ENCODE measurements around the gene KRTAP3-2. TPM values are rescaled to one million over a fixed set of nuclear protein-coding genes. Genes with fewer than 3 reads are reported as not detected.

Gene KRTAP3-2
- total RNA-seq (2022; extraction: Qiagen RNA extraction): 0.20 to 0.42 TPM (median 0.34 TPM) in 5 replicates

GRCh38 chr17:40999563-40999962 is at the start of gene KRTAP3-2:
Gene KRTAP3-2 (minus strand): TSS chr17:40999906. CDS start chr17:40999853, 53 bp downstream.

GRCh38 chr17:41046735-41047465 is 47.2 kb upstream of the KRTAP3-2 start, which contains the start of gene KRTAP2-1:
Gene KRTAP2-1 (minus strand): TSS chr17:41047316. CDS start chr17:41047267, 49 bp downstream.

GRCh38 chr17:41040783-41041571 is 41.3 kb upstream of the KRTAP3-2 start, which contains the start of gene KRTAP1-1:
Gene KRTAP1-1 (minus strand): TSS chr17:41041450. CDS start chr17:41041397, 53 bp downstream.

GRCh38 chr17:41034346-41034935 is 34.7 kb upstream of the KRTAP3-2 start, which contains the start of gene KRTAP1-3:
Gene KRTAP1-3 (minus strand): TSS chr17:41034874. CDS start chr17:41034821, 53 bp downstream.

GRCh38 chr17:41029633-41030245 is 30.0 kb upstream of the KRTAP3-2 start, which contains the start of gene KRTAP1-4:
Gene KRTAP1-4 (minus strand): TSS chr17:41030195. CDS start chr17:41030078, 117 bp downstream.

GRCh38 chr17:41026715-41027471 is 27.2 kb upstream of the KRTAP3-2 start, which contains the start of gene KRTAP1-5:
Gene KRTAP1-5 (minus strand): TSS chr17:41027208. CDS start chr17:41027155, 53 bp downstream.

GRCh38 chr17:41008811-41009210 is 9.1 kb upstream of the KRTAP3-2 start, which contains the start of gene KRTAP3-1:
Gene KRTAP3-1 (minus strand): TSS chr17:41009128. CDS start chr17:41009074, 54 bp downstream.

GRCh38 chr17:40993839-40994238 is 5.9 kb downstream of the KRTAP3-2 start, which contains the start of gene KRTAP3-3:
Gene KRTAP3-3 (minus strand): TSS chr17:40994164. CDS start chr17:40994097, 67 bp downstream.

GRCh38 chr17:40984226-40984625 is 15.5 kb downstream of the KRTAP3-2 start, which contains the start of gene KRT40:
Gene KRT40 (minus strand): TSS chr17:40984326. CDS start chr17:40984273, 53 bp downstream.

GRCh38 chr17:40966848-40967247 is 32.9 kb downstream of the KRTAP3-2 start, which contains the start of gene KRT39:
Gene KRT39 (minus strand): TSS chr17:40966948. CDS start chr17:40966856, 92 bp downstream.

Other genes with a start within 250 kb of the KRTAP3-2 start
- not detected in 5 replicates for gene KRT25, start 244.6 kb downstream of the KRTAP3-2 start, total RNA-seq (2022; extraction: Qiagen RNA extraction)
- not detected in 5 replicates for gene KRT26, start 227.7 kb downstream of the KRTAP3-2 start, total RNA-seq (2022; extraction: Qiagen RNA extraction)
- not detected in 5 replicates for gene KRT27, start 217.4 kb downstream of the KRTAP3-2 start, total RNA-seq (2022; extraction: Qiagen RNA extraction)
- gene KRT28, start 199.9 kb downstream of the KRTAP3-2 start, total RNA-seq (2022; extraction: Qiagen RNA extraction): not detected in 5 replicates
- gene KRT10, start 177.3 kb downstream of the KRTAP3-2 start, total RNA-seq (2022; extraction: Qiagen RNA extraction): 79.3 to 132 TPM (median 110 TPM) in 5 replicates
- not detected in 5 replicates for gene KRT12, start 132.7 kb downstream of the KRTAP3-2 start, total RNA-seq (2022; extraction: Qiagen RNA extraction)
- gene KRT20, start 114.7 kb downstream of the KRTAP3-2 start, total RNA-seq (2022; extraction: Qiagen RNA extraction): 0.18 to 0.28 TPM (median 0.26 TPM) in 5 replicates
- 0.08 to 0.14 TPM (median 0.10 TPM) in 3 of 5 replicates, not detected in the others for gene KRT23, start 62.3 kb downstream of the KRTAP3-2 start, total RNA-seq (2022; extraction: Qiagen RNA extraction)
- gene KRT39, start 33.0 kb downstream of the KRTAP3-2 start, total RNA-seq (2022; extraction: Qiagen RNA extraction): not detected in 5 replicates
- not detected in 5 replicates for gene KRT40, start 15.6 kb downstream of the KRTAP3-2 start, total RNA-seq (2022; extraction: Qiagen RNA extraction)
- not detected in 5 replicates for gene KRTAP3-3, start 5.7 kb downstream of the KRTAP3-2 start, total RNA-seq (2022; extraction: Qiagen RNA extraction)
- gene KRTAP3-1, start 9.2 kb upstream of the KRTAP3-2 start, total RNA-seq (2022; extraction: Qiagen RNA extraction): 0.18 TPM in 1 of 5 replicates, not detected in the others
- gene KRTAP1-5, start 27.3 kb upstream of the KRTAP3-2 start, total RNA-seq (2022; extraction: Qiagen RNA extraction): not detected in 5 replicates
- gene KRTAP1-4, start 30.3 kb upstream of the KRTAP3-2 start, total RNA-seq (2022; extraction: Qiagen RNA extraction): not detected in 5 replicates
- not detected in 5 replicates for gene KRTAP1-3, start 35.0 kb upstream of the KRTAP3-2 start, total RNA-seq (2022; extraction: Qiagen RNA extraction)
- gene KRTAP1-1, start 41.5 kb upstream of the KRTAP3-2 start, total RNA-seq (2022; extraction: Qiagen RNA extraction): not detected in 5 replicates
- not detected in 5 replicates for gene KRTAP2-1, start 47.4 kb upstream of the KRTAP3-2 start, total RNA-seq (2022; extraction: Qiagen RNA extraction)
- gene KRTAP2-2, start 55.3 kb upstream of the KRTAP3-2 start, total RNA-seq (2022; extraction: Qiagen RNA extraction): not detected in 5 replicates
- 0.11 to 0.18 TPM (median 0.17 TPM) in 3 of 5 replicates, not detected in the others for gene KRTAP2-3, start 60.2 kb upstream of the KRTAP3-2 start, total RNA-seq (2022; extraction: Qiagen RNA extraction)
- not detected in 5 replicates for gene KRTAP2-4, start 66.0 kb upstream of the KRTAP3-2 start, total RNA-seq (2022; extraction: Qiagen RNA extraction)
- gene KRTAP4-7, start 84.2 kb upstream of the KRTAP3-2 start, total RNA-seq (2022; extraction: Qiagen RNA extraction): not detected in 5 replicates
- gene KRTAP4-8, start 98.2 kb upstream of the KRTAP3-2 start, total RNA-seq (2022; extraction: Qiagen RNA extraction): 0.10 TPM in 1 of 5 replicates, not detected in the others
- not detected in 5 replicates for gene KRTAP4-16, start 102.3 kb upstream of the KRTAP3-2 start, total RNA-seq (2022; extraction: Qiagen RNA extraction)
- not detected in 5 replicates for gene KRTAP4-9, start 105.5 kb upstream of the KRTAP3-2 start, total RNA-seq (2022; extraction: Qiagen RNA extraction)
- gene KRTAP4-11, start 118.5 kb upstream of the KRTAP3-2 start, total RNA-seq (2022; extraction: Qiagen RNA extraction): not detected in 5 replicates
- 0.07 TPM in 1 of 5 replicates, not detected in the others for gene KRTAP4-12, start 124.3 kb upstream of the KRTAP3-2 start, total RNA-seq (2022; extraction: Qiagen RNA extraction)
- gene KRTAP4-6, start 140.6 kb upstream of the KRTAP3-2 start, total RNA-seq (2022; extraction: Qiagen RNA extraction): not detected in 5 replicates
- not detected in 5 replicates for gene KRTAP4-5, start 149.9 kb upstream of the KRTAP3-2 start, total RNA-seq (2022; extraction: Qiagen RNA extraction)
- not detected in 5 replicates for gene KRTAP4-4, start 160.8 kb upstream of the KRTAP3-2 start, total RNA-seq (2022; extraction: Qiagen RNA extraction)
- not detected in 5 replicates for gene KRTAP4-3, start 168.3 kb upstream of the KRTAP3-2 start, total RNA-seq (2022; extraction: Qiagen RNA extraction)
- not detected in 5 replicates for gene KRTAP4-2, start 178.3 kb upstream of the KRTAP3-2 start, total RNA-seq (2022; extraction: Qiagen RNA extraction)
- 0.09 to 0.40 TPM (median 0.24 TPM) in 4 of 5 replicates, not detected in the other for gene KRTAP4-1, start 185.0 kb upstream of the KRTAP3-2 start, total RNA-seq (2022; extraction: Qiagen RNA extraction)
- gene KRTAP9-1, start 190.0 kb upstream of the KRTAP3-2 start, total RNA-seq (2022; extraction: Qiagen RNA extraction): not detected in 5 replicates
- gene KRTAP9-2, start 226.7 kb upstream of the KRTAP3-2 start, total RNA-seq (2022; extraction: Qiagen RNA extraction): not detected in 5 replicates
- gene KRTAP9-3, start 232.5 kb upstream of the KRTAP3-2 start, total RNA-seq (2022; extraction: Qiagen RNA extraction): not detected in 5 replicates
- gene KRTAP9-8, start 238.1 kb upstream of the KRTAP3-2 start, total RNA-seq (2022; extraction: Qiagen RNA extraction): not detected in 5 replicates
- not detected in 5 replicates for gene KRTAP9-4, start 249.8 kb upstream of the KRTAP3-2 start, total RNA-seq (2022; extraction: Qiagen RNA extraction)